Epidermal melanocyte (primary cell): ENCODE data around the gene IGSF21.

Experiments used
- DNase-seq: peaks from one replicate; pipeline ENCODE4 v3.0.0; 2011; ENCODE audit warnings: low spot score; ENCODE audit not compliant: insufficient read length

IGSF21 gene

DNA sequence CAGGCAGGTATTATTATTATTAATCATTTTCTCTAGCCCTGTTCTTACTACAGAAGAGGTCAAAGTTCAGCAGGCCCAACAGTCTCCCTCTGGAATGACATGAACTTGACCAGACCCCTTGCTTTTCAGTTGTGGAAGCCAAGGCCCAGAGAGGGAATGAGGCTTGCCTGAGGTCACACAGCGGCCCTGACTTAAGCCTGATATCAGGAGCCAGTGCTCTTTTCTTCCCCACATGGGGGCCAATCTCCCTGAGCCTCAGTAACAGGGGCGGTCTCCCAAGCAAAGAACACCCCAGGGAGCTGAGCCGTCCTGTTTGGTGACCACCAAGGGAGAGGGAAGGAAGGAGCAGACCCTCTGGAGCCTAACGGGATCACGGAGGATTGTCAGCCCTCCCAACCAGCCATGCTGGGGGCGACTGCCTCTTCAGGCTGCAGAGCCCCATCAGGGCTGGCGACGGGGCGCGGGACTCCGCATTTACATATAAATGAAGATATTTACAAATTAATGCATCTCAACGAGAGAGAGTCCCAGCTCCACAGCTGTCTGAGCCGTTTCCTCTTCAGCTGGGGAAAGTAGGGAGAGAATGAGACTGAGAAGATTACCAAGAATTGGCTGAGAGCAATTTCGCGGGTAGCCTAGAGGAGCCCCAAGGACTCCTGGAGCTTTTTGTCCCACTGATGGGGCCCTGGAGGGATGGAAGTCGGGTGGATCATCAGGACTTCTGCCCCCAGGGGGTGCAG is 187.0 kb downstream of the IGSF21 start:
- no peak for DNase-seq

DNA sequence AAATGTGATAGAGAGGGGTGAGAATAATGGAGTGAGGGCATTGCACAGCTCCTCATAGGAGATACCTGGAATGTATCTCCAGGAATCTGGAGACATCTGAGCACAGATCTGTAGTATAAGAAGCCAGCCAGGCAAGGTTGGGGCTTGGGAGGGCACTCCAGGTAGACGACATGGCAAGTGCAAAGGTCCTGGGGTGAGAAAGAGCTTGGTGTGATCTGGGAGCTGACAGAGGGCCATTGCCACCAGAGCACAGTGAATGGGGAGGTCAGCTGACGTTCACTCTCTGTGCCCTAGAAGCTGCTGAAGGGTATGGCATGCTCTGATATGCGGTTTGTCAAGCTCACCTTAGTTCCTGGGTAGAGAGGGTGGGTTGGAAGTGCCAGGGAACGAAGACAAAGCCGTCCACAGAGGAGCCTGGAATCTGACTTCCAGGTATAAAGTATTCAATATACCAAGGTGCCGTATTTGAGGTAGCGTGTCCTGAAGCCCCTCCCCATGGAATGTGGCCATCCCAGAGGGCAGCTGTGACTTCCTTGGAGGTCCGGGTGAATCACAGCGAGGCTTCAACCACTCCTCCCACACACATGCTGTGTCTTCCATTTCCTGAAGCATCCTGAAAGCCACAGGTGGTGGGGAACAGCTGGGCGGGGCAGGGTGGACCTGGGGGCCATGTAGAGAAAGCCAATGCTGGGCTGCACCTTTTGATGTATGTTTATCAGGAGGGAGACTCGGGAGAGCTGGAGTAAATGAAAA is 190.5 kb downstream of the IGSF21 start:
- DNase-seq: no peak

DNA sequence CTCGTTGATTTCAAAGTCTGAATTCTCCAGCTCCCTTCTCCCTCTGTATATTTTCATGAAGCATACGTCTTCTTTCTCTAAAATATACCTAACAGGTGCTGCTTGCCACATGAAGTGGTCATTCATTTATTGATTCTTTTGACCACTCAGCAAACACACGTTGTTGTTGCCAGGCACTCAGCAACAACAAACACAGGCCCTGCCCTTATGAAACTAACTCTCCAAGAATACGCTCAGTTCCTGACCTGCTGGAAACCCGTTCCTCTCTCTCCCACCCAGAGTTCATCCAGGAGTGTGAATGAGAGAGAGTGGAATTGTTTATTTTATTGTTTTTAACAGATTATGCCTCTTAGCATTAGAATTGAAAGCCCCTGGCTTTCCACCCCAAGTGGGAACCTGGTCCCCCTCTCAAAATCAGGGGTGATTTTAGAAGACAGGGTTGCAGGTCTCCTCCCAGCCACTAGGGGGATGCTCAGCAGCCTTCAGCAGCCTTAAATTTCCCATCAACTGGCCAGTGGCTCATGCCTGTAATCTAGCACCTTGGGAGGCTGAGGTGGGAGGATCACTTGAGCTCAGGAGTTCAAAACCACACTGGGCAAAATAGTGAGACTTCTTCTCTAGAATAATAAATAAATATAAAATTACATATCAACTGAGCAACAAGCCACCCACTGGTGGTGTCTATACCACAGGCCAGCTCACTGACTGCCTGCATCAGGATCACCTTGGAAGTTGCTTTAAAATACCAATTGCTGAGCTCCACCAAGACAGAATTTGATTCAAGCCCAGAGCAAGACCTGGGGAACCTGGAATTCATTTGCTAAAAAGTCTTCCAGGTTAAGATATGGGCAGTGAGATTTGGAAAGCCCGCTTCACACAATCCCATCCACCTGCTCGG is 192.1 kb downstream of the IGSF21 start:
- no peak for DNase-seq

DNA sequence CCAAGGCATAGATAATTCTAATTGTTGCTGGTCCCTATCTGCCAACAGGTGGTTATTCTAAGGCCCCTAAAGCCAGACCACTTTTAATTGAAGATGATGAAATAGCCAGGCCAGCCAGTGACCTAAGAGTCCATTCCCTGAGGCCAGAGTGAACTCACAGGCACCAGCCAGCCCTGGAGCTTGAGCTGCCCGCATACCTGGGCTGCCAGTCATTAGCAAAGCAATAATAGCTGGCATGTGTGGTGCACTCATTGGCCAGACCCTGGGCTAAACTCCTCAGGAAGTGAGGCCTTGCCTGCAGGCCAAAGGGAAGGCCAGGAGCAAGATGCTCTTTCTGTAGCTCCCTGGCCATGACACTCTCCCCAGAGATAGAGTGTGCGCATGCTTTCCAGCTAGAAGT is 192.8 kb downstream of the IGSF21 start:
- no peak for DNase-seq

DNA sequence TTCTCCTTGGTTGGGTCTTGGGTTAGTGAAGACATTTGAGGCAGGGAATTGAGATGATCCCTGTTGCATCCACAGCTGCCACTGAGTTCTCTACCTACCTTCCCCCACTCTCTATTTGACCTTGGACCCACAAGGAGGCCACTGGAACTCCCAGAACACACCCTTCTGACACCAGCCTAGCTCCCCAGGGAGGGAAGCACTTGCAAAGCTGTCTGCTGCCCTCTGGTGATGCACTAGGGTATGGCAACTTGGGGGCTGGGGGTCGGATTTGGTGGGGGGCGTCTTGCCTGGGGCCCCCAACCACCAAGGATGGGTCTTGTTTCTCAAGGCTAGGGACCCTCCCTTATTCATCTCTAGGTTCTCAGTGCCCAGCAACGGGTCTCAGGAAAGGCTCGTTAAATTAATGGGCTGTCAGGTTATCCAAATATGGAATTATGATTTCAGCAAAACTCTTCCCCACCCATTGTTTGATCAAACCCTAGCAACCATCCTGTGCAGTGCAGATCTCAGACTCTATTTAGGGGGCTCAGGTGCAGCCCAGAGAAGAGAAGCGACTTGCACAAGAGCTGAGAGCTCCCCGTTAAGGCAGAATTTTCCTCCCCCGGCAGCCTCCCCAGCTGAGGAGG is 195.3 kb downstream of the IGSF21 start:
- DNase-seq: no peak

DNA sequence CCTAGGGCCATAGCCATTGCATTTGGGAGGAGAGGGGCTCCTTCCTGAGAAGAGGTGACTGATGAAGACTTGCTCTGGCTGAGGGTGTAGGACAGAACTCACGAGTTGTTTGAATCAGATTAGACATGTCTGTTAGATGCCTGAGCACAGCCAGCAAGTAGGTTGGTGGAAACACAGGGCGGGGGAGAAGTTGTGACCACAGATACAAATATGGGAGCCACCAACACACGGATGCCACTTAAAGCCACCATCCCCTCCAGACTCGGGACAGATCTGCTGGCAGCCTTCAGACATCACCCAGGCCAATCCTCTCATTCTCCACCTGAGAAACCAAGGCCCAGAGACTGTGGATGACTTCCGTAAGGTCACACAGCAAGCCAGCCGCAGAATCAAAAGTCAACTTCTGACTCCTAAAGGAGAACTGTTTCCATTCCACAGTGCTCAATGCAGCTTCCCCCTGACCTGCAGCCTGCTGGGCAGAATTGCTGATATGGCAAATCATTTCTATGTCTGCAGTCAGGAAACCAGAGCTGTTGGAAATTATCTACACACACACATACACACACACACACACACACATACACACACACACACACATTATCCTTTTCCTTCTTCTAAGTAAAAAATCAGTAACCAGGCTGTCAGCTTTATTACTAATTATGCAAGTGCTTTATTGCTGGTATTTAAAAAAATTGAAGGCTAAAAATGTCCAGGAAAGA is 196.7 kb downstream of the IGSF21 start:
- no peak for DNase-seq

DNA sequence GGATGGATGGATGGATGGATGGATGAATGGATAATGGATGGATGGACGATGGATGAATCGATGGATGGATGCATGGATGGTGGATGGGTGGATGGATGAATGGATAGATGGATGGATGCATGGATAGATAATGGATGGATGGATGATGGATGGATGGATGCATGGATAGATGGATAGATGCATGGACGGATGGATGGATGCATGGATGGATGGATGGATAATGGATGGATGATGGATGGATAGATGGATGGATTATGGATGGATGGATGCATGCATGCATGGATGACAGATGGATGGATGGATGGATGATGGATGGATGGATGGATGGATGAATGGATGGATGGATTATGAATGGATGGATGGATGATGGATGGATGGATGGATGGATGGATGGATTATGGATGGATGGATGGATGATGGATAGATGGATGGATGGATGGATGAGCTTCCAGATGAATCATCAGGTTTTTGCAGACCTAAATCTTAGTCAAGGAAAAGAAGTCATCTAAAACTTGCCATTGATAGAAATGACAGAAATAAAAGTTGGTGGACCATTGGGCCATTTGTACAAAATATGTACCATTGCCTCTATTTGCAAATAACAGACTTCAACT is 197.7 kb downstream of the IGSF21 start:
- no peak for DNase-seq

DNA sequence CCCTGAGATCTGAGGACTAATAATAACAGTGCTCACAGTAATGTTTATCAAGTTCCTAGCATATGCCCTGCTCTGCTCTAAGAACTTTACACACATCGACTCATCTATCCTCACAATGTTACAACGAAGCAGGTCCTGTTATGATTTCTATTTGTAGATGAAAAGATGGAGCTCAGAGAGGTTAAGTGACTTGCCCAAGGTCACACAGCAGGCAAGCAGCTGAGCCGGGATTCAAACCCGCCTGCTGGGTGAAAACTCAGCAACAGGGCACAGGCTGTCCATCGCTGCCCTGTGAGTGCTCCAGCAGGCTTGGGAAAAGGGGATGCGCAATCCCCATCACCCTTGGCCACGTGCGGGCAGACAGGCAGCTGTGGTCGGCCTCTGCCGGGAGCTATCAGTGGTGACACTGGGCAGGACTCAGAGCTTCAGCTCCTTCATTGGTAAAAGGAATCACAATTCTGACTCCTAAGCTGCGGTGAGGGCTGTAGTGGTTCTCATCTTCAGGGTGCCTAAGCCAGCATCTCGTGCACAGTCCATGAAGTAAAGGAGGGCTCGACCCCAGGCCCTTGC is 199.8 kb downstream of the IGSF21 start:
- DNase-seq: no peak

DNA sequence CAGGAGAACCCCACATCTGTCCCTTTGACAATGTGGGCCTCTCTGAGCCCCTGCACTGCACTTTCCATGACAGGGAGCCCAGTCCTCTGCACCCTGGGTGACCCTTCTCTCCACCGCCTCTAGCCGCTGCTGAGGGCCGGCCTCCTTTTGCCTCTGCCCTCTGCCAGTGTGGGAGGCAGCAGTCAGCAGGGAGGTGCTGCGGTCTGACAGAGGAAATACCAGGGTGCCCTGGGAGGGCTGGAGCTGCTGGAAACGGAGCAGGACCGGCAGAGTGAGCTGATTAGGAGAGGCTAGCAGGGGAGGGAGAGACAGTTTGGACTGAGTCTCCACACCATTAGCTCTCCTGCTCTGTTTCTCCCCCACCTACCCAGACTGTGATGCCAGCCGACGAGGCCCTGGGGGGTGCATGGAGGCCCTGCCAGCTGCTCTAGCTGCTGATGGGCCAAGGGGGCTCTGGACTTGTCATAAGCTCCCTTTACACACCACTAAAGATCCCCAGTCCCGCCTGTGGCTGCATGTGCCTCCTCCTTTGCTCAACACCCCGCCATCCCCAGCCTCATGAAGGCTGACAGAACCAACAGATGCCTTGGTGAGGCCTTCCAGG is 202.1 kb downstream of the IGSF21 start:
- DNase-seq: no peak

DNA sequence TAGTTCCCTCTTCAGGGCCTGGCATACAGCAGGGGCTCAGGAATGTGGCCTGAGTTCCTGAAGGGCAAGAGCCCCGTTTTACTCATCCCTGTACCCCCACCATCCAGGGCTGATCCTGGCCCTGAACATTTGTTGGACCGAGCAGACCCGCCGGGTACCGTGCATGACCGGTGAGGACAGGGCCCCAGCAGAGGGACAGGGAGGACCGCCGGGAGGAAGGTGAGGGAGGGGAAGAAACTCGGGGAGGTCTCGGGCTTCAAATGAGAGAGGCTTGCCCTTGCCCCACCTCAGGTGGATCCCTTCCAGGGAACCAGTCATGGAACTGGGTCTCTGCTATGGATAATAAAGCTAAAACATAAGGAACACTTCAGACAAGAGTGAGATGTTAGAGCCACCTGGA is 205.4 kb downstream of the IGSF21 start:
- DNase-seq: no peak

DNA sequence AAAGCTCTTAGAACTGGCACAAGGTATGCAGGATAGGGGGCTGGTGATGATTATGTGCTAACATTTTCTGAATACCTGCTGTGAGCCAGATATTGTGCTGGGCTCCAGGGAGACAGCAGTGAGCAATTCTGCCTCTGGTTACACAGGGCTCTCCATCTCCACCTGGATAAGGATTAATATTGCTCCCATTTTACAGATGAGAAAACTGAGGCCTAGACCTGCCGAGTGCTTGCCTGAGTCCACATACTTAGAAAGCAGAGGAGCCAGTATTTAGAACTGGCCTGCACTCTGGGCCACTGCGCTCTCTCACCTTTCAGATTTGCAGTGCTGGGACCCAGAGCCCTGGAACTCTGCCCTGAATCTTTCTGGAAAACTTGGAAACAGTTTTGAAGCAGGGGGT is 205.9 kb downstream of the IGSF21 start:
- no peak for DNase-seq

DNA sequence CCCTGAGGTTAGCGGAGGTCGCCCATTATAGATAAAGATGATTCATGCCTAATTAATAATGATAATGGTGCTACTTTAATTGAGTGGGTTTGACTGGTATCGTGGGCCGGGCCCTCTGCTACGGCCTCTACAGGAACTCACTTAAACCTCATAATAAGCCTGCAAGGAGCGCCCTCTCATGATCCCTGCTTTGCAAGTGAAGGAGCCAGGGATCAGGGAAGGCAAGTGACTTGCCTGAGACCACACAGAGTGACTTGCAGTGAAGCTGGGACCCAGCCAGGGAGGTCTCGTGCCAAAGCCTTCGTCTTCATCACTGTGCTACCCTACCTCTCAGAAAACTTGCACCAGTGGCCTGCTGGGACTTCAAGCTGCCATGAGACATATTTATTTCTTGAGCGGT is 206.8 kb downstream of the IGSF21 start:
- DNase-seq: no peak

DNA sequence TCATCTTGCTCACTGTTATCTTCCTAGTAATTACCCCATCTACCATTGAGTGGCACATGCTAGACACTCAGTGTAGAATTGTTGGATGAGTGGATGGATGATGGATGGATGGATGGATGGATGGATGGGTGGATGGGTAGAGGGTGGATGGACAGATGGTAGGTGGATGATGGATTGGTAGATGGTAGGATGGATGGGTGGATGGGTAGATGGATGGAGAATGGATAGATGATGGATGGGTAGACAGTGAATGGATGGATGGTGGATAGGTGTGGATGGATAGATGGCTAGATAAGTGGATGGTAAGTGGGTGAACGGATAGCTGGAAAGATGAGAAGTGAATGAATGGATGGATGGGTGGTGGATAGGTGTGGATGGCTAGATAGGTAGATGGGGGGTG is 207.9 kb downstream of the IGSF21 start:
- DNase-seq: no peak

DNA sequence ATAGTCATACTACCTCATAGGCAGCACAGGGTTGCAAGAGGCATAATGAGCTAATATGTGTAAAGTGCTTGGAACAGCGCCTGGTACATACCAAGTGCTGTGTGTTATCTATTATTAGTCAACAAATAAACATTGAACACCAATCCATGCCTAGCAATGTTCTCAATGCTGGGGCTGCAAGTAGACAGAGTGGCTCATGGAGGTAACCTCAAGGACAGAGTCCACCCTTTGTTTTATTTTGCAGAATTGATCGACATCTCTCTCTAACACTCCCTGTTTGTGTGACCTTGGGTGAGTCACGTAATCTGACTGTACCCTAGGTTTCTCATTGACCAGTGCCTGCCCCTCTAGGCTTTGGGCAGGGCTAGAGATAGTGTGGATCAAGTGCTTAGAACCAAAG is 209.2 kb downstream of the IGSF21 start:
- no peak for DNase-seq

DNA sequence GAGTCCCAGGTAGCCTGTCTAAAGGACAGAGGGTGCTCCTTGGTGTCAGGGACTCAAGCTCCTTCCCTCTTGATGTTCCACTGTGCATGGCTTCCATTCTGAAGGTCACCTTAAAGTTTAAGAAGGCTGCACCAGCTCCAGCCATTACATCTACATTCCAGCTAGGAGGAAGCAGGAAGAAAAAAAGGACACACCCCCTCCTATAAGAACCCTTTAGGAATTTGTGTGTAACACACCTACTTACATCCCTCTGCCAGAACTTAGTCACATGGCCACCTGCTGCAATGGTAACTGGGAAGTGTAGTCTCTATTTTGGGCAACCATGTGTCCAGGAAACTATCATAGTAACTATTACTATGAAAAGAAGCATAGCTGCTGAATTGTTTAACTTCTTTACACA is 211.5 kb downstream of the IGSF21 start:
- DNase-seq: no peak

DNA sequence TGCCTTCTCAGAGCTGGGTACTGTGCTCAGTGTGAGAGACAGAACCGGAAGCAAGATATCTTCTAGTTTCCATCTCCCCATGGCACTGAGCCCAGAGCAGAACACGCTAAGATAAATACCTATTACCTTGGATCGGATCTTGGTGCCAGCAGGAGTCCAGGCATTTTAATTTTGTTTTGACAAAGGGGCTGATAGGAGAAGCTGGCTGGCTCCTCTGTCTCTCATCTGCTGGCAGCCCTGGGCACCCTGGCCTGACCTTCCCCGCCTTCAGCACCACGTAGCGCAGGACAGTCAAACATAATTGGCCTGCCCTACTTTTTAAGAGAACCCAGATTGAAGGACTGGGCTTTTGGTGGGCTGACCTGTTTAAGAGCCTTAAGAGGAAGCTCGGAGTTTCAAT is 212.5 kb downstream of the IGSF21 start:
- no peak for DNase-seq

DNA sequence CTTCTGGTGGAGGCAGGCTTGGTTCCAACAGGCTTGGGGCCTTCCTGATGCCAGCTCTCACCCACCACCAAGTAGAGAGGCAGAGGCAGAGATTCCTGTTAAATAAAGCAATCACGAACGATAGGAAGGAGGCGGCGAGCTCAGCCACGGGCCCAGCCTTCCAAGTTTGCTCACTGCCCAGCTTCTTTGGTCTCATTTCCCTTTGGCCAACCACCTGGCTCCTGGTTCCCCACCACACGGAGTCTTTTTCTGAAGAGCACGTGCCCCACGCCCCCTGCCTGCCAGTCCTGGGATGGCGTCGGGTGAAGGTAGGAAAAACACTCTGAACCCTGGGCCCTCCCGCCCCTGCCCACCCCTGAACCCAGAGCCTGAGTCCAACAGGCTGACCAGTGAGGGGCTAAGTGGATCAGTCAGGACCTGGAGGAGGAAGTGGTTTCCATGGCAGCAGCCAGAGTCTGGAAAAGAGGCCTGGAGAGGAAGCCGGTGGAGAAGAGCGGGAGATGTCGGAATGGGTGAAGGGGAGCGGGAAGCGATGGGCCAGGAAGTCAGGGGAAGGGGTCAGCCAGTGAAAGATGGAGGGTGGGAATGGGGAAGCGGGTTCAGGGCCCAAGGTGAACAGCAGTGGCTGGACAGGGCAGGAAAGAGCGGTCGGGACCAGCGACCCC is 214.9 kb downstream of the IGSF21 start:
- DNase-seq: no peak

DNA sequence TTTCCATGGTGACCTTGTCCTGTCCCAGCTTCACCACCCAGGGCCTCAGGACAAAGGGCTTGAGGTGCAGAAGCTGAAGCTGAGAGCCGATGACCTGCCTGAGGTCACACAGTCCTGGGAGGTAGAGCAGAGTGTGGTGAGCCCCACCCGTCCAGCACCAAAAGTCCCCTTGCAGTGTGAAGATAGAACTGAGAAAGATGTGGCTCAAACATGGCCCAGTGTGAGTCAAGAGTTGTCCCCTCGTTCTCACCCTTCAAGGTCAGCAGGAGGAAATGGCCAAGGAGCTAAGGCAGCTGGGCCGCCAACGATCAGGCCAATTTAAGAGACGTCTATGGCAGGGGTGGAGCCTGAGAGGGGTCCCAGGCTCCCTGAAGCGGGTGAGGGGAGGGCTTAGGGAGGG is 215.7 kb downstream of the IGSF21 start:
- no peak for DNase-seq

DNA sequence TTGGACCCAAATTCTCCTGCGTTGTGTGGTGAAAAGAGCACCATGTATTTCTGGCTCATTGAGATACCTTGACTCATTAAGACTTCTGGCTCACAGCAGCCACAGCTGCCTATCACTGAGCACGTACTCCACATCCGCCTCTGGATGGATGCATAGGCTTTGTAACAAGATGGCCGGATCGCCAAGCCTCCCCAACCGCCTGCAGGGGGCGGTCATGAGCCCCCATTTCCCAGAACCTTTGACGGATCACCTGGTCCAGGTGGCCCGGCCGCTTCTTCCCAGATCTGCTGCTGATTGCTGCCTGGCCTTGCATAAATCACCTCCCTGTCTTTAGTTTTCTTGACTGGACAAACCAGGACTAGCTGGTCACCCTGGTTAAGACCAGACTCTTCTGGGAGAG is 216.6 kb downstream of the IGSF21 start:
- no peak for DNase-seq
